NCI-H345 (cell line): Measurements from ENCODE around the gene GPR148.

Source experiments
- DNase-seq: peaks from one replicate; lab custom pipeline; 2025; lab: John Stamatoyannopoulos, UW

The GPR148 gene

GRCh38 chr2:130769343-130769907, 40.6 kb downstream of the GPR148 start:
- no peak for DNase-seq

- DNase-seq: peak; percentile 16
Measured at GRCh38 chr2:130776550-130776949, 47.7 kb downstream of the GPR148 start.

- no peak for DNase-seq
Measured at GRCh38 chr2:130778781-130779180, 49.9 kb downstream of the GPR148 start.
